ENCODE data around the gene ELFN2.
A peak's percentile ranks its signal among the peaks of the same experiment; 100 is the strongest.
"Not testable (repeated sequence)": the region's sequence is repeated elsewhere in the genome, so short reads cannot be mapped to it uniquely, and the experiment has no call there.

The ELFN2 gene

DNA sequence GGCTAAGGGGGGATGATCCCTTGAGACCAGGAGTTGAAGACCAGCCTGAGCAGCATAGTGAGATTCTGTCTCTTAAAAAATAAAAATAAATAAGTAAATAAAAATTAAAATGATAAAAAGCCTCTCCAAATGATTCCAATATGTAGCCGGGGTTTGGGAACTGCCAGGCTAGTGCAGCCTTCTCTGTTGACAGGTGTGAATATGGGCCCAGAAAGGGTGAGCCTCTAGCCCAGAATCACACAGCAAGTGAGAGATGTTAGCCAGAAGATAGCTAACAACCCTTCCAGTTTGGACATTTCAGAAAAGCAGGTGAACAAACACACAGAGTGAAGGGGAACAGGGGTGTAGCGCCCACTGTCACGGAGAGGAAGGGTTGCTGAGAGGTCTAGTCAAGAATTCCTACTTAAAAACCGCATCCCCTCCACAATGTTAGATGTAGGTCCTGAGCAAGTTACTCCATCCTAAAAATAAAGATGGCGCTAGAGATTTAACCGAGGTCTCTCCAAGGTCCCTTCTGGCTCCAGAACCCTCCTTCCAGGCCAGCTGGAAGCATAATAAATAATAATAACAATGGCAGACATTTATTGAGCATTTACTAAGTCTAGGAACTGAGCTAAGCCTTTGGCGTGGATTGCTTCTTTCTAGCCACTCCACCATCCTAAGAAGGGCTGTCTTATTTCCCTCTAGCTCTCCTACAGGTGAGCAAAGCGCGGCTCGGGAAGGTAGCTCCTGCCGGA, 93.4 kb downstream of the ELFN2 start:
- Histone ChIP-seq H3K9ac (ENCODE audit: low read depth, low read length) (peak overlapping the region; percentile 39; the same call in 1 of the 2 replicates), H3K4me1 (ENCODE audit: insufficient read depth, low read length) (peaks cover 23% of the 10 kb centered on the region; the same call in 1 of the 2 replicates), H3K36me3 (ENCODE audit: insufficient read depth, low read length) (no peaks in the 10 kb centered on the region), H3K9me3 (ENCODE audit: control insufficient read depth, insufficient read depth, low read length) (no peaks in the 10 kb centered on the region)

DNA sequence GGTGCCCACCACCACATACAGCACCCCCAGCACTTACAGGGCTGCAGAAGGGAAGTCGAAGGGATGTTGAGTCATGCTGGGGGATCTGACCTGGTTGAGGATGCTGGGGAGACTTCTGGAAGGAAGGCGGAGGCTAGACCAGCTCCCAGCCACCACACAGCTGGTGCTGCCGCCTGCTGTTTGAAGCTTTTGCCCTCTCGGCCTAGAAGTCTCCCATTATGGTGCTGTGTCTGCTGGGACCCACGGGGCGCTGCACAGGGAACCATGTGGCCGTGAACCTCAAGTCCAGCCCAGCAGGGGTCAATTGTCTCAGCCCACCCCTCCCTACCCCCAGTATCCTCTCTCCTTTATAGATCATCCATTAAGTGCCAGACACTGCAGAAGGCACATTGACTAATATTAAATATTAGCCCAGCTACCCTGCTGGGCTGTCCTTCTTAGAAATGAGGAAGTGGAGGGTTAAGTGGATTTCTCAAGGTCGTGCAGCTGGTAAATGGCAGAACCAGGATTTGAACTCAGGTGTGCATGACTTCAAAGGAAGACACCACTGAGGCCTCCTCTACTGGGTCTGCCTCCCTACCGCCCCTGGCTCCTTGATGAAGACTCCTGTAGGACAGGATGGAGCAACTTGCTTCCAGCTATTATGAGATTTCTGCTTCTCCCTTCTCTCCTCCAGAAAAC, 95.3 kb downstream of the ELFN2 start:
- Histone ChIP-seq H3K9ac (ENCODE audit: low read depth, low read length) (no peak overlapping the region), H3K4me1 (ENCODE audit: insufficient read depth, low read length) (peaks cover 17% of the 10 kb centered on the region; the same call in 1 of the 2 replicates), H3K36me3 (ENCODE audit: insufficient read depth, low read length) (no peaks in the 10 kb centered on the region), H3K9me3 (ENCODE audit: control insufficient read depth, insufficient read depth, low read length) (no peaks in the 10 kb centered on the region)

DNA sequence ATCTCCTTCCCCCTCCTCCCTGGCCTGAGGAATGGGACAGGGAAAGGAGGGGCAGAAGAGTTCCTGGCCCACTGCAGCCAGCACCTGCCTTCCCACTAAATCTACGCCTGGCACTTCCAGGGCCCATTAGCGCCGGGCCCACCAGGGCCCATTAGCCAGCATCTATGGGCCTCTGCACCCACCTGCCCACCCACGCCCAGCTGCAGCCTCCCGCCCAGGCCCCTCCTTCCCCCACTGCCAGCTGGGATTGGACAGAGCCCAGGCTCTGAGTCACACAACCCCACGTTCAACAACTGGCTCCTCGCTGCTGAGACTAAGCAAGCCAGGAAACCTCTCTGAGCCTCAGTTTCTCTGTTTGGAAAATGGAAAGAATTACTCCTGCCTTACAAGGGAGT, 96.2 kb downstream of the ELFN2 start:
- Histone ChIP-seq H3K36me3 (ENCODE audit: insufficient read depth, low read length) (no peaks in the 10 kb centered on the region), H3K9ac (ENCODE audit: low read depth, low read length) (no peak overlapping the region), H3K9me3 (ENCODE audit: control insufficient read depth, insufficient read depth, low read length) (no peaks in the 10 kb centered on the region), H3K4me1 (ENCODE audit: insufficient read depth, low read length) (peaks cover 12% of the 10 kb centered on the region; the same call in 1 of the 2 replicates)

DNA sequence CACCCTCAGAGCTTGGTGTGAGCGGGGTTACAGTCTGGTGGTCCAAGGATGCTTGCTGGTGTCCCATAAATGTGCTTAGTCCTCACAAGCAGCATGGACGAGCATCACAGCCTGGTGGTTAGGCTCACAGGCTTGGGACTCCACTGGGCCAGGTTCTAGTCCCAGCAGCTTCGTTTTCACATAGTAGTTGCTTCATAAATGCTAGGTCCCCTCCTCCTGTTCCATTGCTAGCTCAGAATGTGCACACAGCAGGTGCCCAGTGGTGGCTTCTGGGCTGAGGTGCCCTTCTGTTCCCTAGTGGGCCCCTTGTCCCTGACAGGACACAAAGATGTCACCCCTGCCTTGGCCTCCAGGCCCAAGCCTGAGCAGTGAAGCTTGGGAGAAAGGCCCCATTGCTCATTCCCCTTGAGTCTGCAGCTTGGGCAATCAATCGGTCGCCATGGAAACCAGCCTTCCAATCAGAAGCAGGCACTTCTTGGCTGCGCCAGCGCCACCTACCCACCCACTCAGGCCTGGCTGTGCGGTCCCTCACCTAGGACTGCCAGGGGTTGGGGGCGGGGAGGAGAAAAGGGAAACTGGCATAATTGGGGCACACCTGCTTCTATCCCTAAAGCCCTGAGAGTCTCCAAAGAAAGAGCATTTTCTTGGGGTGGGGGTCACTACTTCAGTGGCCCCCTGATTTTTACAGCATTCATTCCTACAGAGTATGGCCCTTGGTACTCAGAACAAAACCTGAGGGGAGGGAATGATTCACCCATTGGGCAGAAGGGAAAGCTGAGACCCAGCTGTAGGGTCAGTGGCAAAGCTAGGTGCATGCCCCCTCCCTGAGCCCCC, 96.9 kb downstream of the ELFN2 start:
- no peaks in the 10 kb centered on the region for H3K36me3 ChIP-seq (ENCODE audit: insufficient read depth, low read length)
- no peak overlapping the region for H3K9ac ChIP-seq (ENCODE audit: low read depth, low read length)
- peaks cover 5% of the 10 kb centered on the region; the same call in 1 of the 2 replicates for H3K4me1 ChIP-seq (ENCODE audit: insufficient read depth, low read length)
- H3K9me3 ChIP-seq (ENCODE audit: control insufficient read depth, insufficient read depth, low read length), result no peaks in the 10 kb centered on the region

DNA sequence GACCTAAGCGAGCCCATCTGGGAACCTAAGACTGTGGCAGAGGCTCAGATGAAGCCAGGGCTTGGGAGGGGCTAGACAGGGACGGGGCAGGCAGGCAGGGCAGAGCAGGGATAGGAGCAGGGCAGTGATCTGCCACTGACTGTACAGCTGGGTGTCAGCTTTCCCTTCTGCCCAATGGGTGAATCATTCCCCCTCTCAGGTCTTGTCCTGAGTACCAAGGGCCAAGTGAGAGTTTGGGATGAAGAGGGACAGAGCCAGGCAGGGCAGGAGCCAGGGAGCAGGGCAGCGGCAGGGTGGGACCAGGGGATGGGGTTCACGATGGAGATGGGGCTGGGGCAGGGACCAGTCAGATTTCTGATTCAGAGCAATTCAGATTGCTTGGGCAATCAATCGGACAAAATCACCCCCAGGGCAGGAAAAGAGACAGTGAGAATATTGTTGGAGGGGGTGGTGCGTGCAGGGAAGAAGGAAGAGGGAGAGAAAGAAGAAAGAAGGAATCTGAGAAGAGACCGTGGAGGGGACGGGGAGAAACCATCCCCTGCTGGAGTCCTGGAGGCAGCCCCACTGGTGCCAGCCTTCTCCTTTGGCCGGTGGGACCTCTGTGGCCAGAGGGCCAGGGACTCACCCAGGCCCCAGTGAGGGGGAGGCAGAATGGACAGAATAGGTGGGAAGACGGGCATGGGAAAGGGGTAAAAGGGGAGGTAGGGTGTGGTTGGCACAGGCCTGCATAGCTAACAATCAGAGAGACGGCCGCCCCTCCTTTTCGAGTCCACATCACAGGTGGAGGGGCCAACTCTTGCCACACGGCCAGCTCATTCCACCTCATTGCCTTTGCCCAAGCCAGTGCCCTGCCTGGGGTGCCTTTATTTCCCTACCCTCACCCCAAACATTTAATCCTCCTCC, 97.8 kb downstream of the ELFN2 start:
- H3K9me3 ChIP-seq (ENCODE audit: control insufficient read depth, insufficient read depth, low read length), result no peaks in the 10 kb centered on the region
- H3K4me1 ChIP-seq (ENCODE audit: insufficient read depth, low read length), result peaks cover 3% of the 10 kb centered on the region; the same call in 1 of the 2 replicates
- H3K9ac ChIP-seq (ENCODE audit: low read depth, low read length), result no peak overlapping the region
- no peaks in the 10 kb centered on the region for H3K36me3 ChIP-seq (ENCODE audit: insufficient read depth, low read length)

DNA sequence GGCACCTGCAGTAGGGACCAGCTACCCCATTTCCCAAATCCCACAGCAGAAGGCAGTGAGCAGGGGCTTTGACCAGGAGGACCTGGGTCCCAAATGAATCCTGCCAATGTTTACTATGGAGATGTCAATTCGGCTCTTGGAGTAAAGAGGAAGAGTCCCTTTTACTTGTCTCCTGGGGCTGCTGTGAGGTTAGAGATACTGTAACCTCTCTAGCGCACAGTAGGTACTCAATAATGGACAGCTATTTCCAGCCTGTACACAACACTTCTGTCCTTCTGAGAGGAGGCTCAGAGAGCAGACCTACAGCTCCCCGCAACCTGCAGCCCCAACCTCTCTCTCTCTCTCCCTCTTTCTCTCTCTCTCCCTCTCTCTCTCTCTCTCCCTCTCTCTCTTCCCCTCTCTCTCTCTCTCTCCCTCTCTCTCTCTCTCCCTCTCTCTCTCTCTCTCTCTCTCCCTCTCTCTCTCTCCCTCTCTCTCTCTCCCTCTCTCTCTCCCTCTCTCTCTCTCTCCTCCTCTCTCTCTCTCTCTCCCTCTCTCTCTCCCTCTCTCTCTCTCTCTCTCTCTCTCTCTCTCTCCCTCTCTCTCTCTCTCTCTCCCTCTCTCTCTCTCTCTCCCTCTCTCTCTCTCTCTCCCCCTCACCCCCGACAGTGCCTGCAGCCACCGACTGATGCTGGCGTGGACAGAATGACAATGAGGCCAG, 98.6 kb downstream of the ELFN2 start:
- not testable (repeated sequence) for H3K9me3 ChIP-seq (ENCODE audit: control insufficient read depth, insufficient read depth, low read length); H3K36me3 ChIP-seq (ENCODE audit: insufficient read depth, low read length); H3K9ac ChIP-seq (ENCODE audit: low read depth, low read length)
- peaks cover 11% of the 10 kb centered on the region; the same call in 1 of the 2 replicates for H3K4me1 ChIP-seq (ENCODE audit: insufficient read depth, low read length)

DNA sequence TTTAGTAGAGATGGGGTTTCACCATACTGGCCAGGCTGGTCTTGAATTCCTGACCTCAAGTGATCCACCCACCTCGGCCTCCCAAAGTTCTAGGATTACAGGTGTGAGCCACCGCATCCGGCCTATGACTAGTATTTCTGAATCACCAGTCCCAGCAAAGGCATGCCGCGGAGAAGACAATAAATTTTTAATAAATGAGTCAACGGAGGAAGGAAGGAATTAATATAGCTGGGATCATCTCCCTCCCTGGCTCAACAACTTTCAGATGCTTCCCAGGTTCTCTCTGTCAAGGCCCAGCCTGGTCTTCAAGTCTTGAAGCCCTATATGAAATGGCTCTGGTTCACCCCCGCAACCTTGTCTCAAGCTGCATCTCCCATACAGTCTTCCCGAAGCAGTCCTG, 99.3 kb downstream of the ELFN2 start:
- Histone ChIP-seq H3K9me3 (ENCODE audit: control insufficient read depth, insufficient read depth, low read length) (no peaks in the 10 kb centered on the region), H3K9ac (ENCODE audit: low read depth, low read length) (no peak overlapping the region), H3K36me3 (ENCODE audit: insufficient read depth, low read length) (no peaks in the 10 kb centered on the region), H3K4me1 (ENCODE audit: insufficient read depth, low read length) (peaks cover 11% of the 10 kb centered on the region; the same call in 1 of the 2 replicates)

DNA sequence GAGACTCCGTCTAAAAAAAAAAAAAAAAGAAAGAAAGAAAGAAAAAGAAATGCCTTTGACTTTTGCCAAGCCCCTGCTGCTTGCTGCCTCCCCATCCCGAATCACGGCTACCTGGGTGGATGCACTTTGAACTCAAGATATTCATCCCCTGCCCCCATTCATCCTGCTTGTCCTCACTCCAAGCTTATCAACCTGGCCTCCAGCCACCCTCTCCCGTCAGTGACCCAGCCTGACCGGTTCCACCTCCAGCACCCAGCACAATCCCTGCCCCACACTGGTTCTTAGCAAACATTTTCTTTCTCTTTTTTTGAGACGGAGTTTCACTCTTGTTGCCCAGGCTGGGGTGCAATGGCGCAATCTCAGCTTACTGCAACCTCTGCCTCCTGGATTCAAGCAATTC, 100.6 kb downstream of the ELFN2 start:
- Histone ChIP-seq H3K36me3 (ENCODE audit: insufficient read depth, low read length) (no peaks in the 10 kb centered on the region), H3K4me1 (ENCODE audit: insufficient read depth, low read length) (peaks cover 11% of the 10 kb centered on the region; the same call in 1 of the 2 replicates), H3K9ac (ENCODE audit: low read depth, low read length) (no peak overlapping the region), H3K9me3 (ENCODE audit: control insufficient read depth, insufficient read depth, low read length) (no peaks in the 10 kb centered on the region)

DNA sequence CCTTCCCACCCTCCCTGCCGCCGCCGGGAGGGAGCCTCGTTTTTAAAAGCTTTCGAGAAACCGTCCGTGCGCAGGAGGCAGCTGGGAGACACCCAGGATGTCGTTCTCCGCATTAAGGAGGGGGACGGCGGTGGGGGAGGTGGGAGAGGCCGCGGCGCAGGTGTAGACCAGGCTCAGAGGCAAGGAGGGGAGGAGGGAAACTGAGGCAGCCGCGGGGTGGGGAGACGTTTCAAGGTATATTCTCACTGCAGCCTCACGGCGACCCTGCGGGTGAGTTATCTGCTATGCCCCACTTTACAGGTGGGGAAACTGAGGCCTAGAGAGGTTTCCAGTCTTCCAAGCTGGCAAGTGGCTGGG, 102.3 kb downstream of the ELFN2 start:
- Histone ChIP-seq H3K36me3 (ENCODE audit: insufficient read depth, low read length) (no peaks in the 10 kb centered on the region), H3K9me3 (ENCODE audit: control insufficient read depth, insufficient read depth, low read length) (no peaks in the 10 kb centered on the region), H3K4me1 (ENCODE audit: insufficient read depth, low read length) (peaks cover 8% of the 10 kb centered on the region; the same call in 1 of the 2 replicates), H3K9ac (ENCODE audit: low read depth, low read length) (peak overlapping the region; percentile 29; the same call in 1 of the 2 replicates)

DNA sequence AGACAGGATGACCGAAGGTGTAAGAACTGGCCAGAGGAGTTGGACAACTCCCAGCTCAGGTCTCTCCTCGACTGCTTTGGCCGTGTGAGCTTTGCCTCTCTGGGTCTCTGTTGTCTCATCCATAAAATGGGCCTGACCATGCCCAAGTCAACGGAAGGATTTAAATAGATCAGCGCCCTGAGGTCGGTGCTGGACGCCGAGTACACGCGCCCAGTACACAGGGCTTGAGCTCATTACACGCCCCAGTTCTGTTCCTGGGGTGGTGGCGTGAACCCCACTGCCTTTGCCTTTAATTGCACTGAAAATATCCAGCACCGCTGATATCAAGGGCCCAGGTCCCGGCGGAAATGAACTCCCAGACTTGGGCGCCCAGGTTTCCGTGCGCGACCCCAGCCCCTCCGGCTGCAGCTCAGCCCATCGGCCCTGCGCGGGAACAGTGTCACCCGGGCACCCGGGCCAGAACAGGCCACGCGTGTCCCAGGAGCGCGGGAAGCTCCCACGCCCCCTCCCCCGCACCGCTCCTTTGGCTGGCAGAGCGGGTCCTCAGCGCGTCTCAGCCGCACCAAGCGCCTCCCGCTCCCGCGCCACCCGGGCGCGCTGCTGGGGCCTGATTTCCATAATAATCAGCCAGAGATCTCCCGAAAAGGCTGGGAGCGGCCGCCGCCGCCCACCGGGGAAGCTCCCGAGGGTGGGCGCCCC, 102.8 kb downstream of the ELFN2 start:
- no peaks in the 10 kb centered on the region for H3K9me3 ChIP-seq (ENCODE audit: control insufficient read depth, insufficient read depth, low read length)
- peaks cover 8% of the 10 kb centered on the region; the same call in 1 of the 2 replicates for H3K4me1 ChIP-seq (ENCODE audit: insufficient read depth, low read length)
- H3K36me3 ChIP-seq (ENCODE audit: insufficient read depth, low read length), result no peaks in the 10 kb centered on the region
- H3K9ac ChIP-seq (ENCODE audit: low read depth, low read length), result peak overlapping the region; percentile 29; the same call in 1 of the 2 replicates

DNA sequence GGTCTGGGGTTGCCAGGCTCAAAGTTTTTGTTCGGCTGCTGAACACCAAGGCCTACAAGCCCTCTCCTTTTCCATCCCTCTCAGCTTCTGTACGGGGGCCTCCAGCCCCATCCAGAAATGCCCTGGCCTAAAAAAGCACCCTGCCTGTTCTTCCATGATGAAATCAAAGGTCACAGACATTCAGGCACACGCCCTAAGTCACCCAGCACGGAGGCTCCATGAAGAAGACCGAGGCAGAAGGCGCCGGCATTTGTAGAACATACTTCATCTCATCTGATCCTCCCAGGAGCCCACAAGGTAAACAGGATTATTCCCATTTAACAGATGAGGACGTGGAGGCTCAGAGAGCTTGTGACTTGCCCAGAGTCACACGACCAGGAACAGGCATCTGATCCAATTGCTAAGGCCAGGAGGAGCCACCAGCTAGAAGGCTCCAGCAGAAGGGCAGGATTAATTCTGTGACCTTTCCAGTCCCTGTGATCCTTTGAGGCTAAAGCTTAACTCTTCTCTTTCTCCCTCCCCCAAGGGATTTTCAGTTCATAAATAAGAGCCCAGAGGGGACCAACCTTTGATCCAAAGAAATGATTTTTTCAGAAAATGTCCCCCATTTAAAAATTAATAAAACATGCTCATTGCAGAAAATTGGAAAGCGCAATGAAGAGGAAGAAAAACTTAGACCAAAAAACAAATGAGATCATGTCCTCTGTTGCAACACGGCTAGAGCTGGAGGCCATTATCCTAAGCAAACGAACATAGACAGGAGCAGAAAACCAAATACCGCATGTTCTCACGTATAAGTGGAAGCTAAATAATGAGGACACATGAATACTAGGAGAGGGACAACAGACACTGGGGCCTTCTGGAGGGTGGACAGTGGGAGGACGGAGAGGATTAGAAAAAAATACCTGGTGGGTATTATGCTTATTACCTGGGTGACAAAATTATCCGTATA, 106.3 kb downstream of the ELFN2 start:
- Histone ChIP-seq H3K4me1 (ENCODE audit: insufficient read depth, low read length) (peaks cover 11% of the 10 kb centered on the region; the same call in 1 of the 2 replicates), H3K36me3 (ENCODE audit: insufficient read depth, low read length) (no peaks in the 10 kb centered on the region), H3K9me3 (ENCODE audit: control insufficient read depth, insufficient read depth, low read length) (no peaks in the 10 kb centered on the region), H3K9ac (ENCODE audit: low read depth, low read length) (no peak overlapping the region)

DNA sequence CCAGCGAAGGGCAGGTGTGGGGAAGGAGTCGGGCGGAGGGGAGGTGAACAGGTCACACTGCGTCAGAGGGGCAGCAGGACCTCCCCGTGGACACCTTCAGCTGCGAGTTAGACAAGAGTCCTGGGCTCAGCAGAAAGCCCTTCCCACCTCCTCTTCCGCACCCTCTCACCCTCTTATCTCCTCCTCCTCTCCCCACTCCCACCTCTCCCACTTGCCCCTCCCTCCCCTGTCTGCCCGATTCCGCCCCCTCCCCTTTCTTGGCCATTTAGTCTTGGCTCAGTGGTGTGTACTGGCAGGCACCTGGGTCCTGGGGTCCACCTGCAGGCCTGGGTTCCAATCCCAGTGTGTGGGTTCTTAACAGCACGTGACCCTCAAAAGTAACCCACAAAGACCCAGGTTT, 107.8 kb downstream of the ELFN2 start:
- H3K4me1 ChIP-seq (ENCODE audit: insufficient read depth, low read length), result peaks cover 11% of the 10 kb centered on the region; the same call in 1 of the 2 replicates
- H3K9ac ChIP-seq (ENCODE audit: low read depth, low read length), result no peak overlapping the region
- no peaks in the 10 kb centered on the region for H3K36me3 ChIP-seq (ENCODE audit: insufficient read depth, low read length)
- no peaks in the 10 kb centered on the region for H3K9me3 ChIP-seq (ENCODE audit: control insufficient read depth, insufficient read depth, low read length)

All from ES-I3 (cell line).